ENCODE data around the gene KCNQ1. TPM values are rescaled to one million over a fixed set of nuclear protein-coding genes. Genes with fewer than 3 reads are reported as not detected.

The KCNQ1 gene
- total and polyA plus RNA-seq, 2 of the 13 experiments (the other 11 are each of a cell fraction or from before 2014, with no cell fraction given), result 0.02 to 0.08 TPM

DNA sequence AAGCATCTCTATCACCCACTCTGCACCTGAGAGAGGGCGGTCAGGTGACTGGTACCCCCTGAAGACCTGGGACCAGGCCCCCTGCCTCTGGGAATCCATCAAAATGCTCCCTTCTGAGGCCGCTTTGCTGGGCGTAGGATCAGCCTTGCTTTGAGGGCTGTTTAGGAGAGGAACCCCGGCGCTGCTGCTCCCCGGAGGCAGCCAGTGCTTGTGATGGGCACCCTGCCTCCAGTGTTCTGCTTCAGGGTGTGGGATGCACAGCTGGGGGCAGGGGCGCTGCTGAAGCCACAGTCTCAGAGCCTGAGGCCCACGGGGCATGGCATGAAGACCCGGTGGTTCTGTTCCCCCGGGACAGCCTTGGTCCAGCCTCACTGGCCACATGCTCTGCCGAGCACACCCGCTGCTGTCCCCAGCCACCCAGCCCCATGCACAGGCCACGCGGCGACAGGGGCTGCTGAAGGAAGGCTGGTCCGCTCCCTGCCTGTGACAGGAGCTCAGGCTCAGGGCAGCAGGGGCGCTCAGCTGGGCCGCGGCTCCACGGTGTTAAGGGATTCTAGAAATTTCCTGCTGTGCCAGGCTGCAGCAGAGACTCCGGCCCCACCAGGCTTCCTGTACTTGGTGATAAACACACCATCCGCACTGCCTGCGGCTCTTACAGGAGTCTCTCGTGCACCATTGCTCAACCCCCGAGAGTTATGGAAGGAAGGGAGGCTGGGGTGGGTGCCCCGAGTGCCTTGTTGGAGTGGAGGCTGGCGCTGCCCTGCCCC, 91.0 kb downstream of the KCNQ1 start:
- Histone ChIP-seq H3K9ac (ENCODE audit: insufficient read depth, low read depth, low read length) (no peak overlapping the region), H3K4me2 (ENCODE audit: low read depth, low read length) (no peak overlapping the region), H3K27ac (ENCODE audit: extremely low read length, insufficient read depth, low read length) (no peak overlapping the region), H3K27me3 (ENCODE audit: control insufficient read depth in 1 of 2, insufficient read depth in 2 of 2, low read length in 2 of 2) (peaks cover 19 to 68% of the 10 kb centered on the region in 2 experiments), H4K20me1 (ENCODE audit: insufficient read depth, low read length) (no peaks in the 10 kb centered on the region), H3K36me3 (replicated peaks in 1 of 2; ENCODE audit: control insufficient read depth in 1 of 2, insufficient read depth in 2 of 2, low read length in 2 of 2) (no peaks in the 10 kb centered on the region), H3K4me3 (replicated peaks in 1 of 3; ENCODE audit: insufficient read depth in 1 of 3, low read depth in 2 of 3, low read length in 3 of 3) (no peak overlapping the region), H2AFZ (ENCODE audit: low read length) (no peak overlapping the region), H3K4me1 (ENCODE audit: insufficient read depth, low read length) (peaks cover 29% of the 10 kb centered on the region), H3K9me3 (ENCODE audit: low read length) (no peaks in the 10 kb centered on the region), H3K79me2 (ENCODE audit: insufficient read depth, low read length) (no peaks in the 10 kb centered on the region)
- in situ Hi-C loops (cut with HindIII; ENCODE audit: extremely low pct_ligation_motif_present, low pct_unique_long_range_greater_than_20kb) (loop anchor here (10.0 kb wide), 1 partner anchor 129 kb away; no protein-coding TSS in a partner anchor), intact Hi-C loops (cut with micrococcal nuclease; ENCODE audit: unreplicated experiment) (loop anchor here (10.0 kb wide), 1 partner anchor 221 kb away; no protein-coding TSS in a partner anchor)
- 30% methylated on average over 5 of the region's 27 CpGs for WGBS (ENCODE audit: low lambda C conversion rate)
- DNase-seq (ENCODE audit: low spot score) (no peak), ATAC-seq (no peak), FAIRE-seq (no peak)
- POLR2A ChIA-PET, result interaction anchor here (3.3 kb wide), 1 partner anchor 27 kb away, joined by 27 read pairs; no protein-coding TSS in a partner anchor
- CTCF ChIA-PET (ENCODE audit: low intra/inter-chr PET ratio, low total read pairs), result no interaction called here
- no TSS peak for BruUV-seq (replicated peaks)
- TF ChIP-seq ZNF101 (CRISPR knock-in tag; IDR thresholded peaks at IDR 0.05; ENCODE audit: borderline replicate concordance, low read depth) (no peak), HNRNPL (IDR thresholded peaks at IDR 0.05; ENCODE audit: low read depth, low read length) (peak; percentile 63; the same call in 1 of the 2 replicates)

DNA sequence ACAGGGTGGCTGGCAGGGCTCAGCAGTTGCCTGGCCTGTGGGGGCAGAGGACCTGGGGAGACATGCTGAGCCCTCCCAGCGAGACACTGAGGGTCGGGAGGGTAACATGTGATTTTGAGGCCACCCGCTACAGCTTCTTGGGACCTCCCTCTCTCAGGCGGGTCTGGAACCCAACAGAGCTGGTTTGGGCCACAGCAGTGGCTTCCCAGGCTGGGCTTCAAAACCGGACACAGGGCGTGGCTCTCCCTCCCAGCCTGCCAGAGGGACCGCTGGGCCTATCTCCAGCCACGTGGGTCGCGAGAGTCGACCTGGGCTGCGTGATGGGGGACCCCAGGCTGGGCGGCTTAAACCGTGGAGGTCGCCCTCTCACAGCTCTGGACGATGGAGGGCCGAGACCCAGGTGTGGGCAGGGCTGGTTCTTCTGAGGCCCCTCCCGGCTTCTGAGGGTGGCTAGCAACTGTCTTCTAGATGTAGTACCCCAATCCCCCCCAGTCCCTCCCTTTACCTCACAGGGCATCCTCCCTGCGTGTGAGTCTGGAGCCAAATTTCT, 91.7 kb downstream of the KCNQ1 start:
- no peak overlapping the region for H2AFZ ChIP-seq (ENCODE audit: low read length)
- 44% methylated on average over 7 of the region's 19 CpGs for WGBS (ENCODE audit: low lambda C conversion rate)
- no peak overlapping the region for H3K9ac ChIP-seq (ENCODE audit: insufficient read depth, low read depth, low read length)
- H3K27ac ChIP-seq (ENCODE audit: extremely low read length, insufficient read depth, low read length), result no peak overlapping the region
- BruUV-seq (replicated peaks), result no TSS peak
- no peak overlapping the region for H3K4me2 ChIP-seq (ENCODE audit: low read depth, low read length)
- no peaks in the 10 kb centered on the region for H3K9me3 ChIP-seq (ENCODE audit: low read length)
- no peak for DNase-seq (ENCODE audit: low spot score)
- H3K4me3 ChIP-seq (replicated peaks in 1 of 3; ENCODE audit: insufficient read depth in 1 of 3, low read depth in 2 of 3, low read length in 3 of 3), result no peak overlapping the region
- ChIA-PET CTCF (ENCODE audit: low intra/inter-chr PET ratio, low total read pairs) (interaction anchor here (0.7 kb wide), 1 partner anchor 352 kb away, joined by 3 read pairs; no protein-coding TSS in a partner anchor), POLR2A (no interaction called here)
- H3K27me3 ChIP-seq (ENCODE audit: control insufficient read depth in 1 of 2, insufficient read depth in 2 of 2, low read length in 2 of 2), result peaks cover 24 to 74% of the 10 kb centered on the region in 2 experiments
- no peak for FAIRE-seq
- no peaks in the 10 kb centered on the region for H3K79me2 ChIP-seq (ENCODE audit: insufficient read depth, low read length)
- intact Hi-C loops (cut with micrococcal nuclease; ENCODE audit: unreplicated experiment) (loop anchor here (10.0 kb wide), 1 partner anchor 222 kb away; no protein-coding TSS in a partner anchor), in situ Hi-C loops (cut with HindIII; ENCODE audit: extremely low pct_ligation_motif_present, low pct_unique_long_range_greater_than_20kb) (loop anchor here (10.0 kb wide), 1 partner anchor 128 kb away; no protein-coding TSS in a partner anchor)
- H3K4me1 ChIP-seq (ENCODE audit: insufficient read depth, low read length), result peaks cover 29% of the 10 kb centered on the region
- ATAC-seq, result no peak
- H4K20me1 ChIP-seq (ENCODE audit: insufficient read depth, low read length), result no peaks in the 10 kb centered on the region
- no peaks in the 10 kb centered on the region for H3K36me3 ChIP-seq (replicated peaks in 1 of 2; ENCODE audit: control insufficient read depth in 1 of 2, insufficient read depth in 2 of 2, low read length in 2 of 2)
- TF ChIP-seq CEBPG (CRISPR knock-in tag; IDR thresholded peaks at IDR 0.05) (no peak), HNRNPK (IDR thresholded peaks at IDR 0.05; ENCODE audit: low read depth, low read length, poor library complexity, severe bottlenecking) (no peak), ZNF782 (CRISPR knock-in tag; IDR thresholded peaks at IDR 0.05; ENCODE audit: borderline replicate concordance) (no peak), SIX1 (CRISPR knock-in tag; IDR thresholded peaks at IDR 0.05; ENCODE audit: borderline replicate concordance) (no peak), ZNF207 (IDR thresholded peaks at IDR 0.05; ENCODE audit: borderline replicate concordance) (no peak), KLF11 (CRISPR knock-in tag; IDR thresholded peaks at IDR 0.05) (no peak), SATB2 (CRISPR knock-in tag; IDR thresholded peaks at IDR 0.05) (no peak), ZNF143 (CRISPR knock-in tag; IDR thresholded peaks at IDR 0.05) (no peak), SRSF4 (IDR thresholded peaks at IDR 0.05; ENCODE audit: low read depth, low read length, poor library complexity, severe bottlenecking) (no peak), HDAC1 (CRISPR knock-in tag; IDR thresholded peaks at IDR 0.05) (no peak), ZFP90 (CRISPR knock-in tag; IDR thresholded peaks at IDR 0.05; ENCODE audit: borderline replicate concordance) (no peak)
- TF ChIP-seq, protein P1, sequence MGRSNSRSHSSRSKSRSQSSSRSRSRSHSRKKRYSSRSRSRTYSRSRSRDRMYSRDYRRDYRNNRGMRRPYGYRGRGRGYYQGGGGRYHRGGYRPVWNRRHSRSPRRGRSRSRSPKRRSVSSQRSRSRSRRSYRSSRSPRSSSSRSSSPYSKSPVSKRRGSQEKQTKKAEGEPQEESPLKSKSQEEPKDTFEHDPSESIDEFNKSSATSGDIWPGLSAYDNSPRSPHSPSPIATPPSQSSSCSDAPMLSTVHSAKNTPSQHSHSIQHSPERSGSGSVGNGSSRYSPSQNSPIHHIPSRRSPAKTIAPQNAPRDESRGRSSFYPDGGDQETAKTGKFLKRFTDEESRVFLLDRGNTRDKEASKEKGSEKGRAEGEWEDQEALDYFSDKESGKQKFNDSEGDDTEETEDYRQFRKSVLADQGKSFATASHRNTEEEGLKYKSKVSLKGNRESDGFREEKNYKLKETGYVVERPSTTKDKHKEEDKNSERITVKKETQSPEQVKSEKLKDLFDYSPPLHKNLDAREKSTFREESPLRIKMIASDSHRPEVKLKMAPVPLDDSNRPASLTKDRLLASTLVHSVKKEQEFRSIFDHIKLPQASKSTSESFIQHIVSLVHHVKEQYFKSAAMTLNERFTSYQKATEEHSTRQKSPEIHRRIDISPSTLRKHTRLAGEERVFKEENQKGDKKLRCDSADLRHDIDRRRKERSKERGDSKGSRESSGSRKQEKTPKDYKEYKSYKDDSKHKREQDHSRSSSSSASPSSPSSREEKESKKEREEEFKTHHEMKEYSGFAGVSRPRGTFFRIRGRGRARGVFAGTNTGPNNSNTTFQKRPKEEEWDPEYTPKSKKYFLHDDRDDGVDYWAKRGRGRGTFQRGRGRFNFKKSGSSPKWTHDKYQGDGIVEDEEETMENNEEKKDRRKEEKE (IDR thresholded peaks at IDR 0.05), result no peak

Measured in HepG2 (cell line).